Measurements from ENCODE around the gene IL20RB. TPM values are rescaled to one million over a fixed set of nuclear protein-coding genes. Genes with fewer than 3 reads are reported as not detected.

Gene IL20RB
- polyA plus RNA-seq, 3 donors, result 0.16 to 1.2 TPM; not detected in 1

DNA sequence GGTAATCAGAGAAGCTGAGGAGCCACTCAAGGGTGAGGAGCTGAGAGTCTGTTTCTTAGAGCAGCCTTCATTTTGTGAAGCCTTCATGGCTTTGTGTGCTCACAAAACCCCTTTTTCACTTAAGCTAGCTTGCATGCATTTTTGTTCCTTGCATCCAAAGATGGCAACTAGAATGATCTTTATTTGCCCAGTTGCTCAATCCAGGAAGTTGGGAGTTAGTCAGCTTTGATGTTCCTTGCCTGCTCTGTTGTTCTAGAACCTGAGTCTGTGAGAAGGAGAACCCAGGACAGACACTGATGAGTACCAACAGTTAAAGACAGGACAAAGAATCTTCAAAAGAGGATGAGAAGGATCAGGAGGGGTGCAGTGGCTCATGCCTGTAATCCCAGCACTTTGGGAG lies 81.8 kb downstream of the IL20RB start:
- Mint-ChIP-seq H3K4me1 (no peaks in the 10 kb centered on the region), H3K36me3 (no peaks in the 10 kb centered on the region), H3K27ac (no peak overlapping the region), H3K27me3 (ENCODE audit: low read depth in 3 of 3) (peaks cover 0 to 3% (median 1%) of the 10 kb centered on the region in 3 donors), H3K4me3 (no peak overlapping the region), H3K9me3 (no peaks in the 10 kb centered on the region)
- Histone ChIP-seq H3K36me3 (replicated peaks in 1 of 2; ENCODE audit: control insufficient read depth in 1 of 2, insufficient read depth in 2 of 2, low read length in 2 of 2) (no peaks in the 10 kb centered on the region), H3K27ac (ENCODE audit: low read depth in 1 of 2, low read length in 2 of 2) (no peak overlapping the region), H3K9ac (ENCODE audit: insufficient read depth, low read length, poor library complexity, severe bottlenecking) (no peak overlapping the region), H3K4me3 (replicated peaks in 1 of 3; ENCODE audit: low read depth in 2 of 3, low read length in 3 of 3) (no peak overlapping the region), H3K4me1 (ENCODE audit: control insufficient read depth in 1 of 2, insufficient read depth in 2 of 2, low read length in 2 of 2) (no peaks in the 10 kb centered on the region), H3K27me3 (ENCODE audit: control insufficient read depth in 2 of 2, insufficient read depth in 2 of 2, low read length in 2 of 2) (no peaks in the 10 kb centered on the region), H4K20me1 (ENCODE audit: insufficient read depth, low read length) (no peaks in the 10 kb centered on the region), H3K4me2 (replicated peaks; ENCODE audit: extremely low read depth, low read length, poor library complexity, severe bottlenecking) (no peak overlapping the region), H3K79me2 (ENCODE audit: insufficient read depth, low read length) (no peaks in the 10 kb centered on the region), H2AFZ (ENCODE audit: insufficient read depth, low read depth, low read length, poor library complexity, severe bottlenecking) (no peak overlapping the region), H3K9me3 (replicated peaks in 1 of 2; ENCODE audit: control insufficient read depth in 1 of 2, insufficient read depth in 1 of 2, low read length in 2 of 2) (no peaks in the 10 kb centered on the region)
- TF ChIP-seq, protein P1, sequence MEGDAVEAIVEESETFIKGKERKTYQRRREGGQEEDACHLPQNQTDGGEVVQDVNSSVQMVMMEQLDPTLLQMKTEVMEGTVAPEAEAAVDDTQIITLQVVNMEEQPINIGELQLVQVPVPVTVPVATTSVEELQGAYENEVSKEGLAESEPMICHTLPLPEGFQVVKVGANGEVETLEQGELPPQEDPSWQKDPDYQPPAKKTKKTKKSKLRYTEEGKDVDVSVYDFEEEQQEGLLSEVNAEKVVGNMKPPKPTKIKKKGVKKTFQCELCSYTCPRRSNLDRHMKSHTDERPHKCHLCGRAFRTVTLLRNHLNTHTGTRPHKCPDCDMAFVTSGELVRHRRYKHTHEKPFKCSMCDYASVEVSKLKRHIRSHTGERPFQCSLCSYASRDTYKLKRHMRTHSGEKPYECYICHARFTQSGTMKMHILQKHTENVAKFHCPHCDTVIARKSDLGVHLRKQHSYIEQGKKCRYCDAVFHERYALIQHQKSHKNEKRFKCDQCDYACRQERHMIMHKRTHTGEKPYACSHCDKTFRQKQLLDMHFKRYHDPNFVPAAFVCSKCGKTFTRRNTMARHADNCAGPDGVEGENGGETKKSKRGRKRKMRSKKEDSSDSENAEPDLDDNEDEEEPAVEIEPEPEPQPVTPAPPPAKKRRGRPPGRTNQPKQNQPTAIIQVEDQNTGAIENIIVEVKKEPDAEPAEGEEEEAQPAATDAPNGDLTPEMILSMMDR (IDR thresholded peaks at IDR 0.05), result no peak
- intact Hi-C loops (cut with micrococcal nuclease), result no loop called here
- DNase-seq, result no peak

DNA sequence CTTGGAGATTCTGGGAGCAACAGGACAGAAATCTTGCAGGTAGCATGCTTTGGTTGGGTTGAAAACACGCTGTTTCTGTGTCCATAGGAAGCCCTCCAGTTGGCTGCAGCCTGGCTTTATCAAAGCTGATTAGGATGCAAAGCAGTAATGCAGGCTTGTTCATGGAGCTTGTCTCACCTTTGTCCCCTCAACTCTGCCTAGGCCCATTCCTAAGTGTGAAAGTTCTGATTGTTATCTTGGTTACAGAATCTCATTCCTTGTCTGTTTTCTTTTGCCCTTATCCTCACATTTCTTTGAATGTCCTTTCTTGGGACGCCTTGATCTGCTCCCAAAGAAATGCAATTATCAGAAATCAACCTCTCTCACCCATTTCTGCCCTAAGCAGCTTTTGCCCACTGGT lies 83.5 kb downstream of the IL20RB start:
- no peak for DNase-seq
- H4K20me1 ChIP-seq (ENCODE audit: insufficient read depth, low read length), result no peaks in the 10 kb centered on the region
- H3K4me3 ChIP-seq (replicated peaks in 1 of 3; ENCODE audit: low read depth in 2 of 3, low read length in 3 of 3), result no peak overlapping the region
- Mint-ChIP-seq H3K4me1 (no peaks in the 10 kb centered on the region), H3K9me3 (peaks cover 0 to 2% (median 0%) of the 10 kb centered on the region in 7 donors), H3K4me3 (no peak overlapping the region), H3K27ac (no peak overlapping the region), H3K36me3 (no peaks in the 10 kb centered on the region), H3K27me3 (ENCODE audit: low read depth in 3 of 3) (peaks cover 0 to 7% (median 0%) of the 10 kb centered on the region in 3 donors)
- TF ChIP-seq, protein P1 (IDR thresholded peaks at IDR 0.05), result no peak
- no peaks in the 10 kb centered on the region for H3K9me3 ChIP-seq (replicated peaks in 1 of 2; ENCODE audit: control insufficient read depth in 1 of 2, insufficient read depth in 1 of 2, low read length in 2 of 2)
- no peak overlapping the region for H3K4me2 ChIP-seq (replicated peaks; ENCODE audit: extremely low read depth, low read length, poor library complexity, severe bottlenecking)
- no peak overlapping the region for H2AFZ ChIP-seq (ENCODE audit: insufficient read depth, low read depth, low read length, poor library complexity, severe bottlenecking)
- intact Hi-C loops (cut with micrococcal nuclease), result no loop called here
- H3K27me3 ChIP-seq (ENCODE audit: control insufficient read depth in 2 of 2, insufficient read depth in 2 of 2, low read length in 2 of 2), result no peaks in the 10 kb centered on the region
- H3K79me2 ChIP-seq (ENCODE audit: insufficient read depth, low read length), result no peaks in the 10 kb centered on the region
- H3K4me1 ChIP-seq (ENCODE audit: control insufficient read depth in 1 of 2, insufficient read depth in 2 of 2, low read length in 2 of 2), result no peaks in the 10 kb centered on the region
- 83% methylated on average over 1 of the region's 2 CpGs for WGBS (ENCODE audit: insufficient coverage)
- no peaks in the 10 kb centered on the region for H3K36me3 ChIP-seq (replicated peaks in 1 of 2; ENCODE audit: control insufficient read depth in 1 of 2, insufficient read depth in 2 of 2, low read length in 2 of 2)
- no peak overlapping the region for H3K9ac ChIP-seq (ENCODE audit: insufficient read depth, low read length, poor library complexity, severe bottlenecking)
- no peak overlapping the region for H3K27ac ChIP-seq (ENCODE audit: low read depth in 1 of 2, low read length in 2 of 2)
